HEK293 (cell line): ENCODE measurements around the gene BCAP31.

Experiments
- CTCF ChIA-PET: fragments of 350-600 bp; formaldehyde crosslinking; extraction: SDS; loops from one replicate; lab custom pipeline; 2021; ENCODE audit warnings: antibody characterized with exemption; lab: Yijun Ruan, JAX
- POLR2A ChIA-PET: fragments of 300-600 bp; formaldehyde crosslinking; extraction: SDS; loops from one replicate; lab custom pipeline; 2020; ENCODE audit warnings: antibody characterized with exemption, inconsistent platforms; lab: Yijun Ruan, JAX
- H3K27ac ChIP-seq: fragments of 200-500 bp; sonication (Bioruptor generic); 2 replicates; pipeline ENCODE4 v1.5.1; 2014; ENCODE audit warnings: low read depth, low read length, control low read depth, inconsistent platforms; ENCODE audit errors: extremely low read depth
- H3K36me3 ChIP-seq, 2 experiments: fragments of 200-500 bp in 1 of 2; sonication (Bioruptor generic) in 1 of 2; 1 replicate in 1 of 2; 2 replicates in 1 of 2; pipeline ENCODE4 v1.5.1; 2014 to 2017; ENCODE audit warnings: inconsistent platforms in 2 of 2, low read length in 2 of 2; ENCODE audit not compliant: control insufficient read depth in 2 of 2, insufficient read depth in 1 of 2
- H3K4me1 ChIP-seq: fragments of 200-500 bp; sonication (Bioruptor generic); 2 replicates; pipeline ENCODE4 v1.5.1; 2014; ENCODE audit warnings: mild to moderate bottlenecking, low read length, inconsistent platforms; ENCODE audit not compliant: control insufficient read depth, insufficient read depth
- H3K4me3 ChIP-seq: 2 replicates; pipeline ENCODE4 v1.5.1; 2011; ENCODE audit warnings: low read depth, mild to moderate bottlenecking, control low read depth, low read length, moderate library complexity
- H3K9me3 ChIP-seq: fragments of 200-500 bp; sonication (Bioruptor generic); 2 replicates; pipeline ENCODE4 v1.5.1; 2014; ENCODE audit warnings: low read depth, low read length, inconsistent platforms; ENCODE audit not compliant: control insufficient read depth, insufficient read depth
- GLIS2 ChIP-seq: fragments of 450-650 bp; formaldehyde crosslinking; IDR thresholded peaks from 2 replicates; pipeline ENCODE4 v1.5.1; 2016; ENCODE audit warnings: missing biosample characterization, missing genetic modification characterization
- PBX3 ChIP-seq: sonication (generic); formaldehyde crosslinking; IDR thresholded peaks from 2 replicates; pipeline ENCODE4 v1.8.1; 2022; ENCODE audit warnings: mild to moderate bottlenecking, moderate library complexity, missing genetic modification reagents
- TCF7L2 ChIP-seq: IDR thresholded peaks from 2 replicates; pipeline ENCODE4 v1.6.1; 2011; ENCODE audit warnings: low read depth, mild to moderate bottlenecking, inconsistent platforms, low read length, moderate library complexity, borderline replicate concordance
- ZBTB20 ChIP-seq: fragments of 450-650 bp; formaldehyde crosslinking; IDR thresholded peaks from 2 replicates; pipeline ENCODE4 v1.5.1; 2016; ENCODE audit warnings: missing biosample characterization, missing genetic modification characterization
- ZIC2 ChIP-seq: fragments of 450-650 bp; formaldehyde crosslinking; IDR thresholded peaks from 2 replicates; pipeline ENCODE4 v1.5.1; 2016; ENCODE audit warnings: missing biosample characterization, missing genetic modification characterization
- ZNF121 ChIP-seq: fragments of 450-650 bp; formaldehyde crosslinking; IDR thresholded peaks from 2 replicates; pipeline ENCODE4 v1.5.1; 2016; ENCODE audit warnings: missing biosample characterization, missing genetic modification characterization
- ZNF341 ChIP-seq: fragments of 450-650 bp; formaldehyde crosslinking; IDR thresholded peaks from 2 replicates; pipeline ENCODE4; 2016; ENCODE audit warnings: low read depth, missing biosample characterization, missing genetic modification characterization
- ZNF426 ChIP-seq: fragments of 450-650 bp; formaldehyde crosslinking; IDR thresholded peaks from 2 replicates; pipeline ENCODE4 v1.5.1; 2017; ENCODE audit warnings: missing biosample characterization, missing genetic modification characterization, mild to moderate bottlenecking, inconsistent platforms, moderate library complexity
- ZNF473 ChIP-seq: fragments of 450-650 bp; formaldehyde crosslinking; IDR thresholded peaks from 2 replicates; pipeline ENCODE4 v1.5.1; 2017; ENCODE audit warnings: missing biosample characterization, missing genetic modification characterization
- ZNF610 ChIP-seq: fragments of 450-650 bp; formaldehyde crosslinking; IDR thresholded peaks from 2 replicates; pipeline ENCODE4 v1.5.1; 2016; ENCODE audit warnings: missing biosample characterization, missing genetic modification characterization, borderline replicate concordance
- ZNF621 ChIP-seq: fragments of 450-650 bp; formaldehyde crosslinking; IDR thresholded peaks from 2 replicates; pipeline ENCODE4 v1.5.1; 2017; ENCODE audit warnings: missing biosample characterization, missing genetic modification characterization
- ZNF76 ChIP-seq: fragments of 450-650 bp; formaldehyde crosslinking; IDR thresholded peaks from 2 replicates; pipeline ENCODE4; 2016; ENCODE audit warnings: low read depth, missing biosample characterization, missing genetic modification characterization, borderline replicate concordance
- TF ChIP-seq, protein P1 (sequence below): fragments of 450-650 bp; formaldehyde crosslinking; IDR thresholded peaks from 2 replicates; pipeline ENCODE4 v1.5.1; 2016; ENCODE audit warnings: missing biosample characterization, missing genetic modification characterization
- TF ChIP-seq, protein P2 (sequence below): fragments of 450-650 bp; formaldehyde crosslinking; IDR thresholded peaks from 2 replicates; pipeline ENCODE4 v1.5.1; 2016; ENCODE audit warnings: missing biosample characterization, missing genetic modification characterization
- TF ChIP-seq, protein P3 (sequence below): fragments of 450-650 bp; formaldehyde crosslinking; IDR thresholded peaks from 2 replicates; pipeline ENCODE4 v1.5.1; 2017; ENCODE audit warnings: missing biosample characterization, missing genetic modification characterization
- TF ChIP-seq, protein P4 (sequence below): fragments of 450-650 bp; formaldehyde crosslinking; IDR thresholded peaks from 2 replicates; pipeline ENCODE4 v1.5.1; 2016; ENCODE audit warnings: missing biosample characterization, missing genetic modification characterization

BCAP31 gene

GRCh38 chrX:153736871-153737441 is 12.8 kb upstream of the BCAP31 start:
- Histone ChIP-seq H3K4me1 (no peaks in the 10 kb centered on the region), H3K27ac (no peak overlapping the region), H3K36me3 (peaks cover 0 to 28% of the 10 kb centered on the region in 2 experiments; a peak in 1 of 3 replicates), H3K9me3 (no peaks in the 10 kb centered on the region), H3K4me3 (no peak overlapping the region)
- CTCF ChIA-PET: no interaction called here
- TF ChIP-seq ZNF341: peak; percentile 21; the same call in 1 of the 2 replicates
- TF ChIP-seq ZBTB20: peak; percentile 64
- TF ChIP-seq ZNF621 (tag by site-specific recombination): no peak
- TF ChIP-seq, protein P1, sequence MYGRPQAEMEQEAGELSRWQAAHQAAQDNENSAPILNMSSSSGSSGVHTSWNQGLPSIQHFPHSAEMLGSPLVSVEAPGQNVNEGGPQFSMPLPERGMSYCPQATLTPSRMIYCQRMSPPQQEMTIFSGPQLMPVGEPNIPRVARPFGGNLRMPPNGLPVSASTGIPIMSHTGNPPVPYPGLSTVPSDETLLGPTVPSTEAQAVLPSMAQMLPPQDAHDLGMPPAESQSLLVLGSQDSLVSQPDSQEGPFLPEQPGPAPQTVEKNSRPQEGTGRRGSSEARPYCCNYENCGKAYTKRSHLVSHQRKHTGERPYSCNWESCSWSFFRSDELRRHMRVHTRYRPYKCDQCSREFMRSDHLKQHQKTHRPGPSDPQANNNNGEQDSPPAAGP (tag by site-specific recombination): peak; percentile 61; the same call in 1 of the 2 replicates
- no peak for TF ChIP-seq ZNF473 (tag by site-specific recombination)
- TF ChIP-seq ZIC2 (tag by site-specific recombination): no peak
- TF ChIP-seq PBX3 (CRISPR knock-in tag): 0 out of 2 replicates have a peak, but pooled peaks have one; percentile 70
- TF ChIP-seq, protein P2, sequence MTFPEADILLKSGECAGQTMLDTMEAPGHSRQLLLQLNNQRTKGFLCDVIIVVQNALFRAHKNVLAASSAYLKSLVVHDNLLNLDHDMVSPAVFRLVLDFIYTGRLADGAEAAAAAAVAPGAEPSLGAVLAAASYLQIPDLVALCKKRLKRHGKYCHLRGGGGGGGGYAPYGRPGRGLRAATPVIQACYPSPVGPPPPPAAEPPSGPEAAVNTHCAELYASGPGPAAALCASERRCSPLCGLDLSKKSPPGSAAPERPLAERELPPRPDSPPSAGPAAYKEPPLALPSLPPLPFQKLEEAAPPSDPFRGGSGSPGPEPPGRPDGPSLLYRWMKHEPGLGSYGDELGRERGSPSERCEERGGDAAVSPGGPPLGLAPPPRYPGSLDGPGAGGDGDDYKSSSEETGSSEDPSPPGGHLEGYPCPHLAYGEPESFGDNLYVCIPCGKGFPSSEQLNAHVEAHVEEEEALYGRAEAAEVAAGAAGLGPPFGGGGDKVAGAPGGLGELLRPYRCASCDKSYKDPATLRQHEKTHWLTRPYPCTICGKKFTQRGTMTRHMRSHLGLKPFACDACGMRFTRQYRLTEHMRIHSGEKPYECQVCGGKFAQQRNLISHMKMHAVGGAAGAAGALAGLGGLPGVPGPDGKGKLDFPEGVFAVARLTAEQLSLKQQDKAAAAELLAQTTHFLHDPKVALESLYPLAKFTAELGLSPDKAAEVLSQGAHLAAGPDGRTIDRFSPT (tag by site-specific recombination): no peak
- POLR2A ChIA-PET: no interaction called here

DNA sequence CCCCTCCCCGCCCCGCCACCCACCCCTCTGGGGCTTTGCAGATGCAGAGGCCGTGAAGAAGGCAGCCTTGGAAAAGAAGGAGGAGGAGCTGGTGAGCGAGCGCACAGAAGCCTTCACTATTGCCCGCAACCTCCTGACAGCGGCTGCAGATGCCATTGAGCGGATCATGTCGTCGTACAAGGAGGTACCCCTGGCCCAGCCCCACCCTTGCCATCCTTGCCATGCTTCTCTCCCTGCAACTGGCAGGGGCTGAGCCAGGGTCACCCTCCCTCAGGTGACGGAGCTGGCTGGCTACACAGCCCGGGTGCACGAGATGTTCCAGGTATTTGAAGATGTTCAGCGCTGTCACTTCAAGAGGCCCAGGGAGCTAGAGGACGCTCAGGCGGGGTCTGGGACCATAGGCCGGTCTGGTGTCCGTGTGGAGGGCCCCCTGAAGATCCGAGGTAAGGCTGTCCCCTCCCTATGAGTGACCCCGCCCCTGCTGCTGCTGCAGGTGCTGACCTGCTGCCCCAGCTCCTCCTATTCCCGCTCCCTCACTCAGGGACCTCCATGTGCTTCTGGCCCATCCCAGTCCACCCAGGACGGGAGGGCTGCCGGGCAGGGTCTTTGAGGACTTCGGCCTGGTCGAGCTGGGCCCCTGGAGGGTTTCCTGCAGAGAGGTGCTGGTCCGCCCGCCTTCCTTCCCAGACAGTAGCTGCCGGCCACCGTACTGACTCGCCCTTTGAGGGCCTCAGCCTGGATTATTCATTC is 12.1 kb upstream of the BCAP31 start:
- no peak overlapping the region for H3K27ac ChIP-seq
- no peaks in the 10 kb centered on the region for H3K4me1 ChIP-seq
- ChIA-PET CTCF (interaction anchor here (0.6 to 0.7 kb wide), 2 partner anchors 210 to 795 kb away, joined by 3 read pairs; no protein-coding TSS in a partner anchor), POLR2A (no interaction called here)
- peaks cover 0 to 34% of the 10 kb centered on the region in 2 experiments; a peak in 1 of 3 replicates for H3K36me3 ChIP-seq
- TF ChIP-seq ZNF76 (tag by site-specific recombination) (no peak), ZNF426 (tag by site-specific recombination) (no peak), ZNF610 (tag by site-specific recombination) (no peak), TCF7L2 (no peak), ZNF621 (tag by site-specific recombination) (no peak), GLIS2 (tag by site-specific recombination) (no peak), ZNF121 (tag by site-specific recombination) (no peak)
- TF ChIP-seq, protein P3, sequence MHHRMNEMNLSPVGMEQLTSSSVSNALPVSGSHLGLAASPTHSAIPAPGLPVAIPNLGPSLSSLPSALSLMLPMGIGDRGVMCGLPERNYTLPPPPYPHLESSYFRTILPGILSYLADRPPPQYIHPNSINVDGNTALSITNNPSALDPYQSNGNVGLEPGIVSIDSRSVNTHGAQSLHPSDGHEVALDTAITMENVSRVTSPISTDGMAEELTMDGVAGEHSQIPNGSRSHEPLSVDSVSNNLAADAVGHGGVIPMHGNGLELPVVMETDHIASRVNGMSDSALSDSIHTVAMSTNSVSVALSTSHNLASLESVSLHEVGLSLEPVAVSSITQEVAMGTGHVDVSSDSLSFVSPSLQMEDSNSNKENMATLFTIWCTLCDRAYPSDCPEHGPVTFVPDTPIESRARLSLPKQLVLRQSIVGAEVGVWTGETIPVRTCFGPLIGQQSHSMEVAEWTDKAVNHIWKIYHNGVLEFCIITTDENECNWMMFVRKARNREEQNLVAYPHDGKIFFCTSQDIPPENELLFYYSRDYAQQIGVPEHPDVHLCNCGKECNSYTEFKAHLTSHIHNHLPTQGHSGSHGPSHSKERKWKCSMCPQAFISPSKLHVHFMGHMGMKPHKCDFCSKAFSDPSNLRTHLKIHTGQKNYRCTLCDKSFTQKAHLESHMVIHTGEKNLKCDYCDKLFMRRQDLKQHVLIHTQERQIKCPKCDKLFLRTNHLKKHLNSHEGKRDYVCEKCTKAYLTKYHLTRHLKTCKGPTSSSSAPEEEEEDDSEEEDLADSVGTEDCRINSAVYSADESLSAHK: no peak
- TF ChIP-seq, protein P4, sequence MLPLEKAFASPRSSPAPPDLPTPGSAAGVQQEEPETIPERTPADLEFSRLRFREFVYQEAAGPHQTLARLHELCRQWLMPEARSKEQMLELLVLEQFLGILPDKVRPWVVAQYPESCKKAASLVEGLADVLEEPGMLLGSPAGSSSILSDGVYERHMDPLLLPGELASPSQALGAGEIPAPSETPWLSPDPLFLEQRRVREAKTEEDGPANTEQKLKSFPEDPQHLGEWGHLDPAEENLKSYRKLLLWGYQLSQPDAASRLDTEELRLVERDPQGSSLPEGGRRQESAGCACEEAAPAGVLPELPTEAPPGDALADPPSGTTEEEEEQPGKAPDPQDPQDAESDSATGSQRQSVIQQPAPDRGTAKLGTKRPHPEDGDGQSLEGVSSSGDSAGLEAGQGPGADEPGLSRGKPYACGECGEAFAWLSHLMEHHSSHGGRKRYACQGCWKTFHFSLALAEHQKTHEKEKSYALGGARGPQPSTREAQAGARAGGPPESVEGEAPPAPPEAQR (tag by site-specific recombination): no peak
- no peaks in the 10 kb centered on the region for H3K9me3 ChIP-seq
- no peak overlapping the region for H3K4me3 ChIP-seq
